ENCODE results near the gene MPP3. TPM values are rescaled to one million over a fixed set of nuclear protein-coding genes. Genes with fewer than 3 reads are reported as not detected.
A peak's percentile ranks its signal among the peaks of the same experiment; 100 is the strongest.

The MPP3 gene
- total and polyA plus RNA-seq, 9 of the 15 experiments (the other 6 are each of a cell fraction or from before 2014, with no cell fraction given): 0.41 to 10.4 (median 4.5) TPM

DNA sequence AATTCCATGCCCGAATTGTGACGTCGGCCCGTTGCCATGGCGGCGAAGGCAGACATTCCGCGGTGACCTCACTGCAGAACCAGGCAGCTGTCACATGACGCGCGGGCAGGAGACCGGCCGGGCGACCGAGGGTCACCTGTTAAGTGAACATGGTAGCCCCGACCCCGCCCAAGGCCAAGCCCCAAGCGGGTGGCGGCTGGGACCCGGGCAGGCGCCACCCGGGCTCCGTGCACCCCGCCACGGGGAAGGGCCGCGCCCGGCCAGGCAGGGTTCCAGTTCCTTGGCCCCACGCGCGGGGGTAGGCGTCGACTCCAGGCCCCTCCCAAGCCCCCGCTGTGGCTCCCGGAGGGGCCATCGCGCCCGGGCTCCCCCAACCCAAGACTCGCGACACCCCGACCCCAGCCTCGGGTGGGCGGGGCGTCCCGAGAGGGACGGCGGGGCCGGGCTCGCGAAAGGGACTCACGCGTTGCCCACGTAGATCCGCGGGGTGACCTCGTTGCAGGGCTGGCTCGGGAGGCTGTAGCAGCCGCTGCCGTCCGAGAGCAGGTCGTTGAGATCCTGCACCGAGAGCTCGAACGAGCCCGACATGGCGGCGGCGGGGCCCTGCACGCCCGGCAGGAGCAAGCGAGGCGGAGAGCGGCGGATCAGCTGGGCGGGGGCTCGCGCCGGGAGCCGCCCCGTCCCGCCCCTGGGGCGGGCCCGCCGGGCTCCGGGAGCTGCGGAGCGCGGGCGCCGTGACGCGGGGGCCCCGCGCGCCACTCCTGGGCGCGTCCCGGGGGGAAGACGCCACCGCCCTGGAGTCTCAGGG, 54.4 kb downstream of the MPP3 start, which contains the start of gene DUSP3 (continued):
- TF ChIP-seq FOXK1 (CRISPR knock-in tag; IDR thresholded peaks at IDR 0.05; ENCODE audit: borderline replicate concordance): no peak
- TF ChIP-seq, protein P1, sequence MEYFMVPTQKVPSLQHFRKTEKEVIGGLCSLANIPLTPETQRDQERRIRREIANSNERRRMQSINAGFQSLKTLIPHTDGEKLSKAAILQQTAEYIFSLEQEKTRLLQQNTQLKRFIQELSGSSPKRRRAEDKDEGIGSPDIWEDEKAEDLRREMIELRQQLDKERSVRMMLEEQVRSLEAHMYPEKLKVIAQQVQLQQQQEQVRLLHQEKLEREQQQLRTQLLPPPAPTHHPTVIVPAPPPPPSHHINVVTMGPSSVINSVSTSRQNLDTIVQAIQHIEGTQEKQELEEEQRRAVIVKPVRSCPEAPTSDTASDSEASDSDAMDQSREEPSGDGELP (CRISPR knock-in tag; IDR thresholded peaks at IDR 0.05; ENCODE audit: borderline replicate concordance): peak; percentile 75
- TF ChIP-seq SAP30 (IDR thresholded peaks at IDR 0.05; ENCODE audit: borderline replicate concordance, insufficient read depth, low read depth, low read length, poor library complexity, severe bottlenecking): peak; percentile 49
- peak; percentile 83 for TF ChIP-seq JUND (IDR thresholded peaks at IDR 0.05; ENCODE audit: borderline replicate concordance, low read depth, low read length)
- peak; percentile 63; the same call in 1 of the 3 replicates for TF ChIP-seq JUND (tag; IDR thresholded peaks at IDR 0.05; ENCODE audit: borderline replicate concordance, low read depth, low read length)
- TF ChIP-seq ZNF274 (IDR thresholded peaks at IDR 0.05; ENCODE audit: borderline replicate concordance, low read depth, low read length): no peak
- no peak for TF ChIP-seq SRSF9 (IDR thresholded peaks at IDR 0.05; ENCODE audit: borderline replicate concordance, low read depth, low read length)
- TF ChIP-seq ZFP36 (IDR thresholded peaks at IDR 0.05; ENCODE audit: low read depth, low read length, partially characterized antibody): no peak
- no peak for TF ChIP-seq ERF (CRISPR knock-in tag; IDR thresholded peaks at IDR 0.05)
- no peak for TF ChIP-seq SREBF1 (IDR thresholded peaks at IDR 0.05; ENCODE audit: borderline replicate concordance, low read depth, low read length)
- peak; percentile 22 to 64; a peak in 2 of 4 replicates for TF ChIP-seq NONO (IDR thresholded peaks at IDR 0.05; ENCODE audit: low read depth in 2 of 2, low read length in 1 of 2)
- TF ChIP-seq HIVEP1 (CRISPR knock-in tag; IDR thresholded peaks at IDR 0.05): no peak
- TF ChIP-seq, protein P2, sequence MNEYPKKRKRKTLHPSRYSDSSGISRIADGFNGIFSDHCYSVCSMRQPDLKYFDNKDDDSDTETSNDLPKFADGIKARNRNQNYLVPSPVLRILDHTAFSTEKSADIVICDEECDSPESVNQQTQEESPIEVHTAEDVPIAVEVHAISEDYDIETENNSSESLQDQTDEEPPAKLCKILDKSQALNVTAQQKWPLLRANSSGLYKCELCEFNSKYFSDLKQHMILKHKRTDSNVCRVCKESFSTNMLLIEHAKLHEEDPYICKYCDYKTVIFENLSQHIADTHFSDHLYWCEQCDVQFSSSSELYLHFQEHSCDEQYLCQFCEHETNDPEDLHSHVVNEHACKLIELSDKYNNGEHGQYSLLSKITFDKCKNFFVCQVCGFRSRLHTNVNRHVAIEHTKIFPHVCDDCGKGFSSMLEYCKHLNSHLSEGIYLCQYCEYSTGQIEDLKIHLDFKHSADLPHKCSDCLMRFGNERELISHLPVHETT (CRISPR knock-in tag; conservative IDR thresholded peaks at IDR 0.05 in 1 of 2, IDR thresholded peaks at IDR 0.05 in 1 of 2): 0 out of 4 replicates have a peak, but pooled peaks of 1 of the 2 experiments have one; percentile 59
- no peak for TF ChIP-seq STAT5B (CRISPR knock-in tag; IDR thresholded peaks at IDR 0.05)
- TF ChIP-seq E2F3 (CRISPR knock-in tag; IDR thresholded peaks at IDR 0.05): no peak
- TF ChIP-seq, protein P3, sequence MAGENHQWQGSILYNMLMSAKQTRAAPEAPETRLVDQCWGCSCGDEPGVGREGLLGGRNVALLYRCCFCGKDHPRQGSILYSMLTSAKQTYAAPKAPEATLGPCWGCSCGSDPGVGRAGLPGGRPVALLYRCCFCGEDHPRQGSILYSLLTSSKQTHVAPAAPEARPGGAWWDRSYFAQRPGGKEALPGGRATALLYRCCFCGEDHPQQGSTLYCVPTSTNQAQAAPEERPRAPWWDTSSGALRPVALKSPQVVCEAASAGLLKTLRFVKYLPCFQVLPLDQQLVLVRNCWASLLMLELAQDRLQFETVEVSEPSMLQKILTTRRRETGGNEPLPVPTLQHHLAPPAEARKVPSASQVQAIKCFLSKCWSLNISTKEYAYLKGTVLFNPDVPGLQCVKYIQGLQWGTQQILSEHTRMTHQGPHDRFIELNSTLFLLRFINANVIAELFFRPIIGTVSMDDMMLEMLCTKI (IDR thresholded peaks at IDR 0.05; ENCODE audit: partially characterized antibody): no peak
- no peak for TF ChIP-seq ZNF121 (CRISPR knock-in tag; conservative IDR thresholded peaks at IDR 0.05)
- TF ChIP-seq SNRNP70 (optimal IDR thresholded peaks at IDR 0.05; ENCODE audit: low read depth, low read length): no peak
- TF ChIP-seq KLF16 (IDR thresholded peaks at IDR 0.05): no peak
- TF ChIP-seq OTX1 (CRISPR knock-in tag; IDR thresholded peaks at IDR 0.05): no peak
- TF ChIP-seq, protein P4, sequence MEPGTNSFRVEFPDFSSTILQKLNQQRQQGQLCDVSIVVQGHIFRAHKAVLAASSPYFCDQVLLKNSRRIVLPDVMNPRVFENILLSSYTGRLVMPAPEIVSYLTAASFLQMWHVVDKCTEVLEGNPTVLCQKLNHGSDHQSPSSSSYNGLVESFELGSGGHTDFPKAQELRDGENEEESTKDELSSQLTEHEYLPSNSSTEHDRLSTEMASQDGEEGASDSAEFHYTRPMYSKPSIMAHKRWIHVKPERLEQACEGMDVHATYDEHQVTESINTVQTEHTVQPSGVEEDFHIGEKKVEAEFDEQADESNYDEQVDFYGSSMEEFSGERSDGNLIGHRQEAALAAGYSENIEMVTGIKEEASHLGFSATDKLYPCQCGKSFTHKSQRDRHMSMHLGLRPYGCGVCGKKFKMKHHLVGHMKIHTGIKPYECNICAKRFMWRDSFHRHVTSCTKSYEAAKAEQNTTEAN (CRISPR knock-in tag; IDR thresholded peaks at IDR 0.05): no peak

All from K562 (cell line).